Activated T-helper 1 cell treated with Interleukin-2 at 50 U/mL for 16 hours (primary cell): ENCODE measurements around the gene BLNK.

Experiments used
- DNase-seq: peaks from one replicate; pipeline ENCODE4 v3.0.0-alpha.2; 2020; ENCODE audit warnings: low read depth

BLNK gene

DNA sequence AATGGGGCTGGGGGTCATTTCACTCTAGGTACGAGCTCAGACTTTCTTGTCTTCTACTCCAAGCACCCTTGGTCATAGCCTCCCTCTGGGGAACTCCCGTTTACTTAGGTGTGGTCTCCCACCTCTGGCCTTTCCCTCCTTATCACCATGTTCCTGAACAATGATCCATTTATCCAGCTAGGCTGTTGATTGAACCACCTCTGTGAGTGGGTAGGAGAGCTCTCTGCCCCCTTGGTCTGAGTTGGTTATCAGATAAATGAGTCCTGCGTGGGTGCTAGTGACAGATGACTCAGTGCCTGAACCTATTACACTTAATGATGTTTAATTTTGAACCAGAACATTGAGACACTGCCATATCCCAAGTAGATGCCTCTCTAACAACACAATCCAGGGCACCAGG is 9.4 kb downstream of the BLNK start:
- DNase-seq: no peak

DNA sequence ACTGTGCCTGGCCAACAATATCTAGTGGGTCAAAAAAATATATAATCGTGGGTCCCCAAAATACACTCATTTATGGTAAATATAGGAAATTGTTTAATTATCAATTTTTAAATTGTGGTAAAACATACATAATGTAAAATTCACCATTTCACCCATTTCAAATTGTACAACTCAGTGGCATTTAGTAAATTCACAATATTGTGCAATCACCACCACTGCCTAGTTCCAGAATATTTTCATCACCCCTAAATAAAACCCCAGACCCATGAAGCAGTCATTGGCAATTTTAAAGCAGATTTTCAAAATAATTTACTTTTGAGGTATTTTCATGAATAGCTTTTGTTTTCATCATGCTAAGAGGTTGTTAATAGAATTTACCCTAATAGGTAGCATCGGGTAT is 10.2 kb downstream of the BLNK start:
- no peak for DNase-seq

DNA sequence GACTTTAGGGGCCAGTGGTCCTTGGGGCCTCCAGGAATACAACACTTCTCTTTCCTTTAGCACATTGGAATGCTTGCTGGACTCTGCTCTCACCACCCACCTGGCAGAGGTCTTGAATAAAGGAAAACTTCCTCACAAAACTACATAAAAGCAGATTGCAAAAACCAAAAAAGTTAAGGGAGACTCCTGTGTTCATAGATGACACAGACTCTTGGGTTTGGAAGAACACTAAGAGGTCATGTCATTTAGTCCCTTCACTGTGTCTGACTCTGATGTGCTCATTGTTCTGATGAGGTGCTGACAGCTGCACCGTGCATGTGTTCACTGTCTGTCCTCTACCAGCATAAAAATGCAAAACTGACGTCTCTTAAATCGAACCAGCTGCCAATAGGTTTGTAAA is 11.4 kb downstream of the BLNK start:
- DNase-seq: no peak

DNA sequence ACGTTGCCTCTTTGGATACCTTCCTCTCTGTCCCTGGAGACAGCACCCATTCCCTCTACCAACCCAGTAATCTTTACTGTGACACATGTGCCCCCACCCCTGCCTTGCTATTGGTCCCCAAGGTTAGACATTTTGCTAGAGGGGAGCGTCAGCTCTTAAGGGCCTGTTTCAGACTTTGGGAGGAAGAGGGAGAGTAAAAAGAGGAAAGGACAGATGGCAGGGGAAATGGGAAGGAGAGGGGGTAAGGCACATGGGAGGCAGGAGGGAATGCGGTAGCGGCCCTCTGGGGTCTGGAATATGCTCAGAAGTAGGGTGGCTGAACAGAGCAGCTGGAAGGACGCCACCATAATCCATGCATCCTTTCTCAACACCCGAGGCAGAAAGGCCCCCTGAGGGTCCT is 12.2 kb downstream of the BLNK start:
- DNase-seq: no peak

DNA sequence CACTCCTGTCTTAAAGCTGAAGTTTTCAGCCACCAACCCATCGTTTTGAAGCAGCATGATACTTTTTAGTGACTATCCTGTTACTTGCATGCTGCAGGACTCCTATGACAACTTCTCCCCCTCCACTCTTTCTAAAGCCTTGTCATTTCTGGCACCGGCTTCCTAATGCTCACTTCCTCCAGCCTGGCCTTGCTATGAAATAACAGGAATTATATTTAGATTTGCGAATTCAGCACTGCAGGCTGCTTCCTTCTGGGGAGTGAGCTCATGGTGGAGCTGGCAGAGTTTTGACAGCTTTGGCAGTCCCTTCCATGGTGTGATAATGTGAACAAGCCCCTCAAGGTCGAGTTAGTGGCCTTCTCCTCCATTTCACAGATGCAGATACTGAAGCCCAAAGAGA is 13.4 kb downstream of the BLNK start:
- no peak for DNase-seq

DNA sequence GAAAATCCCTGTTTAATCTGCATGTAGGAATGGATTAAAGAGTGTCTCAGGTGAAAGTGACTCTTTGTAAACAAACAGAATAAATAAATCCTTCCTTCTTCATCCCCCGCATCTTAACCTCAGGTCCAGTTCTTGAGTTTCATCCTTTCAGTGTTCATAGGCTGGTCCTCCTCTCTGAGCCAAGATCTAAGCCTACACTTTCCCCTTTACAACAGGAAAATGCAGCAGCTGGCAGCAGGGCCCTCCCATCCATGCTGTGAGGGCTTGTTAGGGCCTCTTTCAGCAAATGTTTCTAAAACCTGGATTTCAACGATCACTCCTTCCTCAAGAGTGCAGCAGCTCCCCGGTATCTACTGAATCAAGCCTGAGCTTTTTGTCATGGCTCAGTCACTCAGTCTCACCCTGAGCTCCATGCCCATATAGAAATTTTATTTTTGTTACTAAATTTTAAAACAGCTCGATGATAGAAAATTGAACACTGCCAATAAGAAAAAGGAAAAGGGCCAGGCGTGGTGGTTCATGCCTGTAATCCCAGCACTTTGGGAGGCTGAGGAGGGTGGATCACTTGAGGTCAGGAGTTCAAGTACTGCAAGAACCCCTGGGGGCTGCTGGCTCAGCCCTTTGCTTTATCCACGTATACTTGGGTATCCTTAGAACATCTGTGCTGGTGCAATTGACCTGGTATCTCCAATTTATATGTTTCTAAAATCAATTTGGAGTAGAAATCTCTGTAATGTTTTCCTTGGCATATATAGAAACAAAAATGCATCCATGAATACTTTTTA is 15.6 kb downstream of the BLNK start:
- DNase-seq: no peak

DNA sequence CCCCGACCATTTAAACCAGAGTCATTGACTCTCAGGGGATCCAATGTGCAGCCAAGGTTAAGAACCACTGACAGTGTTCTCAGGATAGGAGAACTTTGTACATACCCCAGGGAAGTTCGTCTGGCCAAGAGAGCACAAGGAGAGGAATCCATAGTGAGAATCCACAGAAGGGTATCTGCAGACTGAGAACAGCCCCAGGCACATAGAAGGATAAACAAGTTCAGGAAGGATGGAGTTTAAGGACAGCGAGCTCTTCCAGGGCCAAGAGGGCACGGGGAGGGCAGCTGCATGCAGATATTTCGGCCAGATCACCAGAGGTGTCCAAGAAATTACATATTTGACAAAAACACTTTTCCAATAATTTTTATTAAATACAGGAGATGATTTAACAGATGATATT is 16.4 kb downstream of the BLNK start:
- DNase-seq: no peak

DNA sequence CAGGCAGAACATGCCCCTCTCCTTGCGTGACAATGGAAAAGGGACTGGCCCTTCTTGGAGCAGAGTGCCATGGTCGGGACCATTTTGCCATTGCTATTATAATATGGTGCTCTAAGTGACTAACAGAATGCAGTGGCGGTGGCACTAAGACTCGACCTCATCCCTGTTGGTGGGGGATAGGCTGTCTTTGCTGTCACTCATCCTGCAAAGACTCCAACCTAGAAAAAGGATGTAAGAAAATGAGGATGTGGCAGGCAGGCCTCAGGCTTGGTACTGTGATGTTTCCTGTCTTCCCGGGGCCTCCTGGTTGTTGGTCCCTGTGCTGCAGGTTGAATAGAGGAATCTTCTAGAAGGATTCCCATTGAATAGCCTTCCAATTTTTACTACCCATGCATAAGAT is 18.6 kb downstream of the BLNK start:
- DNase-seq: no peak

DNA sequence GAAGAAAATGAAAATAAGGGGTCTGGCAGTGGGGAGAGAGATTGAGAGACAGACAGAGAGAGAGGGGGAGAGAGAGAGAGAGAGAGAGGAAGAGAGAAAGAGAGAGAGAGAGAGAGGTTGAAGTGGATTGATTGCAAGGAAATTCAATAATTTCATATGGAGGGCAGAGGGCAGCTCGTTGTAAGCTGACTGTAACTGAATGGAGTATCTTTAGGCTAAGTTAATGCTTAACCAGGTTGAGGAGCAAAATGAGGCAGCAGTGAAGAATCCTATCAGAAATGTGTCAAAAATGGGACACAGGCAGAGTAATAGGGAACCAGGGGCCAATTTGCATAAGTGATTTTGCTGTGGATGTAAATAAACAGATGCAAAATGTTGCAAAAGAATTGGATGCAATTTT is 21.0 kb downstream of the BLNK start:
- DNase-seq: no peak

DNA sequence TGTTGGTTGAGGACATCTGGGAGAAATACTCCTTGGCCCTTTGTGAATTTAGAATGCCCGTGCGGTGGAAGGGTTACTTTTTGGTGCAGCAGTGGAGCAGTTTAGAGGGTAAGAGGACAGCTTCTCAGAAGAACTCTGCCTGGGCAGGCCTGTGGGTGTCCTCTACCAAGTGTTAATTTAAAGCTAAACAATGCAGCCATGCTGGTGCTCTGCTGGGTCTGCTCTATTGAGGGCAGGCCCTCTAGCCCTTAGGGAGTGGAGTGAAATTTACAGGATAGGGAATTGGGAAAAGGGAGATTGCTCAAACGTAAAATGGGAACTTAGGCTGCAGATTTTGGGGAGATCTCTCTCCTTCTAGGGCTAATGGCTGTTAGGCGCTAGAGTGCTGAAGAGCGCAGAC is 22.1 kb downstream of the BLNK start:
- DNase-seq: no peak

DNA sequence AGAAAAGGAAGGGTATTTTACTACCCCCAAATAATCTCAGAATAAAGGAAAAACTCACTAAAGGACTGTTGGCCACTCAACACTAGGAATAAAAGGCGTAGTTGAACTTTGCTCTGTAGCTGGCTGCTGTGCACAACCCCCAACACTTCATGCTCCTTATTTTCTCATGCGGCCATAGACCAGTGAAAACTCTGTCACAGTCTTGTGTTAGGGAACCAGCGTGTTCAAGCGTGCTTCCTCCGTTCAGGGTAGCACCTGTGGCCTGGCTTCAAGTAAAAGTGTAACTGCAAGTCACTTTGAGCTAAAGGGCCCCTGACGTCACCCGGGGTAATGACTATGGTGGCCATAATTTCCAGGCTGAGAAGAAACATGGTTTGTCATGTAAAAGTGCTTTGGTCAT is 27.0 kb downstream of the BLNK start:
- DNase-seq: no peak

DNA sequence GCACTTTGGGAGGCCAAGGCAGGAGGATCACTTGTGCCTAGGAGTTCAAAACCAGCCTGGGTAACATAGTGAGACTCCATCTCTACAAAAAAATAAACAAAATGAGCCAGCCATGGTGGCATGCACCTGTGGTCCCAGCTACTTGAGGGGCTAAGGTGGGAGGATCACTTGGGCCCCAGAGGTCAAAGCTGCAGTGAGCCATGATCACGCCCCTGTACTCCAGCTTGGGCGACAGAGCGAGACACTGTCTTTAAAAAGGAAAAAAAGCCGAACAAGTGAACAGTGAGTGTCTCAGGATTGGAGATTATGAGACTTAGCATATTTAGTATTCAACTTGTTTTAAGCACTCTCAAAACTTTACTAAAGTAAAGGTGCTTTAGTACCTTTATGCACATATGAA is 28.1 kb downstream of the BLNK start:
- no peak for DNase-seq

DNA sequence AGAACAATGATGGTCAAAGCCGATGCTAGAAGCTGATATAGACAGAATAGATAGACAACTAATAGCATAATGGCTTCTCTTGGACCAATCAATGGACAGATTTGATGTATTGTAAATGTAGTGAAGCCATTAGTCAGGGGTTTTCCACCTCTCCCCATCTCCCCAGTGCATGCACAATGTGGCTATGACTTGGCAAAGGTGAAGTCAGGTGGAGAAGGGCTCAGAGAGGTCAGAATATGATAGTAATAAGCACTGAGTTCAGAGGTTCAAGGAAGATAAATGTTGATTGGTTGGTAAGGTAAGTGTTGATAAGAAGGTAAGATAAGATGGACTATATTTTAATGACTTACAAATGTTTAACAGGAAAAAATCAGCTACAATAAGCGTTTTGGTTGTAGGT is 28.5 kb downstream of the BLNK start:
- DNase-seq: no peak

DNA sequence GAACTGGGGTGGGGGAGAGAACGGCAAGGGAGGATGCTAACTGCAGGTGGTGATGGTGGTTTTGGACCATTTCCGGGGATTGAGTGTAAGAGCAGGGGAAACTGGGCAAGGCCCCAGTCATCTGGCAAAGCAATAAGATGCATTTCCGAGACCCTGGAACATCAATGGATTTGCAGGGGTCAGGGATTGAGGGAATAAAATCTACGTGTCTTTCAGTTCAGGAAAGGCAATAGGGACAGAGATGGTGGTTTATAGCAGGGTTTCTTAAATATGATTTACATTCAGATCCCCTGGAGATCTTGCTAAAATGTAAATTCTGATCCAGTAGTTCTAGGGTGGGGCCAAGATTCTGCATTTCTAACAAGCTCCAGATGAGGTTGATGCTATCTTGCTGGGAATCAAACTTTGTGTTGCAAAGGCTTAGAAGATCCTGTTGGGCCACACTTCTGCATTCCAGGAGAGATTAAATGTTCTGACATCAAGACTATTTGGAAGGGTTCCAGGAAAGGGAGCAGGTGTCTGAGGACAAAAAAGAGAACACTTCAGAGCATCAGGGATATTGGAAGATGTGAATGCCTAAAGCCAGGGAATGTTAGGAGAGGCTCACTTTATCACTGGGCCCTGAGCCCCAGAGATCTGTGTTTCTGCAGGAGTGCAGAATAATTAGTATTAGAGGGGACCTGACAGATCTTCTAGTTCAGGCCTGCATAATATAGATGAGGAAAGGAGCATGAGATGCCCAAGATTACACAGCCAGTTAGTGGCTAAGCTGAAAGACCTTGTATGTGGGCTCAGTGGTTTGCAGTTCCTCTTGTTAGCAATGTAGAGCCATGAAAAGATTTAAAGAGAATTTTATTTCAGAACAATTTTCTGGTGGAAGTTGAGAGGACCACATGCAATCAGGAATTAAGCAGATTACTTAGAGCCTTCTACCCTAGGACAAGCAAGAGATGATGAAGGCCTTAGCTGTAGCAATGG is 32.4 kb downstream of the BLNK start:
- DNase-seq: no peak

DNA sequence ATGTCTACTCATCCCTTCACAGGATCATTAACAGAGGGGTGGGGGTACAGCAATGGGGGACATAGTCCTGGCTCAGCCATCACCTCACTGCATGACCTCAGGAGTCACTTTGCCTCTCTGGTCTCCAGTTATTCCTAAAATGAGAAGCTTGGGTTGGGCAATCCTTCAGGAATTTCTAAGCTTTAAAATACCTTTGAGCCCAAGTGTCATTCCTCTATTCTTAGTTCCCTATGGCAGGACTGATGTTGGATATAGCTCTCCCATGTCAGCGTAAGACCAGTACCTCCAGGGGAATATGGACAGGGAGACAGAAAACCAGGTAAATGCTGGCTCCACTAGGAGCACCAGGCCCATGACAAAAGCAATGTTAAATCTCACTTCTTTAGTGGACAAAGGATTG is 34.5 kb downstream of the BLNK start:
- no peak for DNase-seq

DNA sequence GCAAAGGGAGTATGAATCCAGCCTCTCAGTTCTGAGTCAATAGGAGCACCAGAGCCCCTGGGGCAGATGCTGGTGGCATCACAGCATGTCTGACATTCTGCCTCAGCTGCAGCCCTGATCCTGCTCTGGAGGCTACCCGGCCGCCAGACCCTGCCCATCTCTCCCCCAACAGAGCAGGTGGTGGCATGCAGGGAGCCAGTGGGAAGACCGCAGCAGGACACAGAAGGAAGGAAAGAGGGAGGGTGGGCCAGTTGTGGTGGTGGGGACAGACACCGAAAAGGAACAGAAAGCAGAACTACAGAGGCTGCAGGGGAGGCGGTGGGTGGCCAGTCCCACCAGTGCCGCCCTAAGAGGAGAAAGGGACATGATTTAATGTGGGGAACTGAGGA is 35.3 kb downstream of the BLNK start:
- DNase-seq: no peak

DNA sequence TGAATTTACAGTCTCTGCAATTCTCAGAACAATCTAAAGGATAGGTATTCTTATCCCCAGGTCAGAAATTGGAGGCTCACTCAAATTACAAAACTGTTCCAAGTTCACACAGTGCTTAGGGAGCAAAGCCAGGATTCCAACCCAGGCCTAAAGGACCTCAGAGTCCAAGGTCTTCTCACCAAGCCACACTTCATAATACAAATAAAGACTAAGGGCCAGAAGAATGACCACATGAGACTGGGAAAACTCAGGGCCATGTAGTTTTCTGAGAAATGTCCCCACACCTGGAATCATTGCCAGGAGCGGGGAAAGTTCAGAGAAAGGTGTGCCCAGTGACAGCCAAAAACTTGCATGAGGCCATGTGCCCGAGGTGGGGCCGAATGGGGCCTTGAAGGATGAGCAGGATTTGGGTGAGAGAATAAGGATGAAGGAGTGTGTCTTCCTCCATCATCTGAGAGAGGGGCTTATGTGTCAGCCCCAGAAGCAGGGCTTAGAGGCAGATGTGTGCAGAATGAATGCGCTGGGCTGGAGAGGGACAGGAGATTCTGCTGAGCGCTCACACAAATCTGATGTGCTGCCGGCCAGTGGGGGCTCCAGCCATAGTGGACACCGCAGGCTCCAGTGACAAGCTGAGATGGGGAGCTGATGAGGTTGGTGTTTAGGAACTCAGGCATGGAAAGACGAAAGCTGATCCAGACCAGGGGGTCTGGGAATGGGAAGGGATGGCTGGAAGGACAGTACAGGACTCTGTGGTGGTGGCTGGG is 35.9 kb downstream of the BLNK start:
- DNase-seq: no peak

DNA sequence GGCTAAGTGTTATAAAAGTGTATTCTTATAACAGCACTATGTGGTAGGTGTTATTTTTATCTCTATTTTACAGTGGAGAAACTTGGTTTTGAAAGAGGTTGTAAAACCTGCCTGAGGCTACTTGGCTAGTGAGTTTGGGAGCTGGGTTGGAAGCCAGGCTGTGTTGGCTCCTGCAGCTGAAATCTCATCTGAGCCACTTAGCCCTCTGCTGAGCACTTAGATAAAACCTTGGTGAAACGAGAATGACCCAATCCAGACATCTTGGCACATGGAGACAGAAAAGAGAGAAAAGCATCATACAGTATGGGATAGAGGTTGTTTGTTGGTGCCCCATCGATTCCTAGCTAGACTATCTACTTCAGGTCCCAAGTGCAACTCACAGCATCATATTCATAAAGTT is 37.4 kb downstream of the BLNK start:
- DNase-seq: no peak

DNA sequence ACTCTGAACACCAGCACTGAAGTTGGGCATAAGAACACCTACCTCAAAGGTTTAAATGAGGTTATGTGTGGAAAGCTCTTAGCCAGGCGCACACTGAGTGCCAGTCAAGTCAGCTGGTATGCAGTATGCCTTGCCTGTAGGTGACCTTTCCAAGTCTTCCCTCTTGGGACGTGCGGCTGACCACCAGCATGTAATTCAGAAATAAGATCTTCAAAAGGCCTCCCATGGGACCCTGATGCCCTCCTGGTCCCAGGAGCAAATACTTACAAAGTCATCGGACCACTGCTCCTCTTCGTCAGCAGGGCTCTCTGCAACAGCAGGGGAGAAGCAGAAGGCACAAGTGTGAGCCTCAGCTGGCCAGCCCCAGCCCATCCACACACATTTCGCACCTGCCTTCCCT is 40.8 kb downstream of the BLNK start:
- no peak for DNase-seq

DNA sequence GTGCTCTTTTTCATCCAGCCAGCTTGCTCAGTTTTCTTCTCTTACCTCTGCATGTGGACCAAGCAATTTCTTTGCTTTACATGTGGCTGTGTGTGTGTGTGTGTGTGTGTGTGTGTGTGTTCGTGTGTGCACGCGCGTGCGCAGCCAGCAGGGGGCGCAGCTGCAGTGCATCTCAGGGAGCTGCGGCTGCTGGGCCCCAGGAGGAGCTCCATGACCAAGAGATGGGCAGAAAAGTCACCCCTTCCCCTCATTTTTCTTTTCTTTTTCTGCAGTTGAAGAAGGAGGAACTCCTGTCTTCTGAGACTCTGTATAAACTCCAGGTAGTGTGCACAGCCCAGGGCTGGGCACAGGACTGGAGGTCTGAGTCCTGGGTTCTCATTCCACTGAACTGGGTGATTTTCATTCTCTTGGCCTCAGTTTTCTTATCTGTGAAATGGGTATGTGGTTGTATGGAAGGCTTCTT is 41.8 kb downstream of the BLNK start:
- peak; percentile 52 for DNase-seq

DNA sequence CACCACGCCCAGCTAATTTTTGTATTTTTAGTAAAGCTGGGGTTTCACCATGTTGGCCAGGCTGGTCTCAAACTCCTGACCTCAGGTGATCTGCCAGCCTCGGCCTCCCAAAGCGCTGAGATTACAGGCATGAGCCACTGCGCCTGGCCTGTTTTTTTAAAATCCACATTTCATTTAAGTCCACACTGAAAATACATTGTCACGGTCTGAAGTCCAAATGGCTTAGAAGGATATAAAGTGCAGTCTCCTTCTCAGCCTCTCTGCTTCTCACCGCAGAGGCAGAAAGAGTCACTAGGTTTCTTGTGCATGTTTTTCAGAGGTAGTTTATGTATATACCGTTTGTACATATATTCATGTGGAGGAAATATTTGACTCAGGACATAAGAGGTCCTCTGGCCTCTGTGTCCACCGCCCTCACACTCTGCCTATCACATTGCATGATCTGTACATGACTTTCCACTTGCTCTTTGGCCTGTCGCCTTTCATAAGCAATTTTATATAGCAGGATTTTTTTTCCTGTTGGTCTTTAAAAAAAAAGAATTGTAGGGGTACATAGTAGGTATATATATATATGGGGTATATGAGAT is 42.9 kb downstream of the BLNK start:
- DNase-seq: no peak

DNA sequence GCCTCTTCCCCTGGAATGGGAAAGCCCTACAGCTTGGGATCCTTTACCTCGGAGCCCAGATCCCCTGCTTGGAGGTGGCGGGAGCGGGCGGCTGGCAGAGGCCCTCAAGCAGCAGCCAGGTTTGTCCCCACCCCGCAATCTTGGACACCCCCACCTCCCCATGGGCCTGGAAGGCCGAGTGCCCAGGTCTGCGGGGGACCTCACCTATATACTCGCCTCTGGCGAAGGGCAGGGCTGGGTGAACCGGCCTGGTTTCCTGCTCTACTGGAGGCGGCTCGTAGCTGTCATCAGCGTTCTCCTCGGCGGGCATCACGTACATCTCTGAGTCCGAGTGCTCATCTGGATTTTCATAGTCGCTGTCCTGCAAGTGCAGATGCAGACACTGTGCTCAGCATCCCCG is 44.2 kb downstream of the BLNK start:
- DNase-seq: no peak
